ENCODE results near the gene GAB4.
"Not testable (repeated sequence)": the region's sequence is repeated elsewhere in the genome, so short reads cannot be mapped to it uniquely, and the experiment has no call there.

Gene GAB4, protein sequence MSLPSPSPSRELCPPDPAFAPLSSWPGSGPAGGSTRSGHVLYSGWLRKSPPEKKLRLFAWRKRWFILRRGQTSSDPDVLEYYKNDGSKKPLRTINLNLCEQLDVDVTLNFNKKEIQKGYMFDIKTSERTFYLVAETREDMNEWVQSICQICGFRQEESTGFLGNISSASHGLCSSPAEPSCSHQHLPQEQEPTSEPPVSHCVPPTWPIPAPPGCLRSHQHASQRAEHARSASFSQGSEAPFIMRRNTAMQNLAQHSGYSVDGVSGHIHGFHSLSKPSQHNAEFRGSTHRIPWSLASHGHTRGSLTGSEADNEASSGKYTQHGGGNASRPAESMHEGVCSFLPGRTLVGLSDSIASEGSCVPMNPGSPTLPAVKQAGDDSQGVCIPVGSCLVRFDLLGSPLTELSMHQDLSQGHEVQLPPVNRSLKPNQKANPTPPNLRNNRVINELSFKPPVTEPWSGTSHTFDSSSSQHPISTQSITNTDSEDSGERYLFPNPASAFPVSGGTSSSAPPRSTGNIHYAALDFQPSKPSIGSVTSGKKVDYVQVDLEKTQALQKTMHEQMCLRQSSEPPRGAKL

DNA sequence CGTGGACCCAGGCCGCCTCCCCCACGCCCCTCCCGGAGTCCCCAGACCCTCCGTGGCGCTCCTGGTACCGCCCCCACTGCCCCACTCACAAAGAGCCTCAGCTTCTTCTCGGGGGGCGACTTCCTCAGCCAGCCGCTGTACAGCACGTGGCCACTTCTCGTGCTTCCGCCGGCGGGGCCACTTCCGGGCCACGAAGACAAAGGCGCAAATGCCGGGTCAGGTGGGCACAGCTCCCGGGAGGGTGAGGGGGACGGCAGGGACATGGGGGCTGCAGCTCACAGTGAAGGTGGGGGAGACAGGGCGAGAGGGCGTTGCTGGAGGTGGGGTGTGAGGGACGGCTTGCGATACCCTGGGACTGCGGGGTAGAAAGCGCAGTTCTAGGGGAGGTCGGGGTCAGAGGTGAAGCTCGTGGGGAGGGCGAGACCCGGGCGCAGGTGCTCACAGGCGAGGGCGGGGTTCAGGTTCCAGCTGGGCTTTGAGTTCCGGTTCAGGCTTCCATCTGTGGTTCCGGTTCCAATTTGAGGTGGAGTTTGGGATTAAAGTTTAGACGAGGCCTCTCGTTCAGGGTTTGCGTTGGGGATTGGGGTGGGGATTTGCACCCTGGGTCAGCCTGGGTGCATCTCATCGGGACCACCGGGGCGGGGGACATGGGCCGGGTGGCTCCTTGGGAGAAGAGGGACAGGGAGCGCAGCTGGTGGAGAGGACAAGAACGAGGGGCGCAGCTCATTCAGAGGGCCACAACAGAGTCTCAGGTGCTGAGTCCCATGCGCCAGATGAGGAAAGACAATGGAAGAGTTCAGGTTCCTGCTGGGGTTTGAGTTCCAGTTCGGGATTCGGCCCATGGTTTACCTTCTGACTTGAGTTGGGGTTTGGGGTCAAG, at the start of gene GAB4:
GAB4 (minus strand) TSS at position 371 of the 880 bp plus-strand sequence; CDS start at position 263, 108 bp downstream.
- Histone ChIP-seq H3K4me3 (ENCODE audit: low read depth, low read length) (peak within 1 kb of the TSS; percentile 46), H3K4me1 (ENCODE audit: control insufficient read depth, insufficient read depth, low read length) (no peaks in the 10 kb centered on the region), H3K9ac (ENCODE audit: low read depth, low read length) (no peak within 1 kb of the TSS), H3K27ac (ENCODE audit: low read depth, low read length) (no peak within 1 kb of the TSS), H3K36me3 (ENCODE audit: control insufficient read depth, insufficient read depth, low read length) (no peaks in the 10 kb centered on the region), H3K27me3 (ENCODE audit: control insufficient read depth, insufficient read depth, low read length) (peaks cover 30% of the 10 kb centered on the region), H3K9me3 (ENCODE audit: control insufficient read depth, insufficient read depth, low read length) (0 out of 2 replicates have a peak, but pooled peaks cover 8% of the 10 kb centered on the region)

DNA sequence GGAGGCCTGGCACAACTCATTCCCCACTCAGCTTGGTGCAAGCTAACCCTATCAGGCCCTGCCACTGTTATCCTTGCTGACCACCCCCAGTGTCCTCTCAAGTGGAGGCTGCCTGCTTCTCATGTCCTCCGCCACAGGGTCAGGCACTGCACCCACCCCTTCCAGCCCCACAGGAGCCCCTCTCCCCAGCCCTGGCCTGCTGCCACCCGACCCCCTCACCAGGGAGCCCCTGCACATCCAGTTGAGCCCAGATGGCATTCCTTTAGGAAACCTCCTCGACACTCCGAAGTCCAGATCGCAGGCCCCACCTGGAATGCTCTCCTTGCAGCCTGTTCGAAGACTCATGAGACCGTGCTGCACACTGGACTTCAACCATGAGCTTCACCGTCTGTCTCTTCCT, 48.8 kb upstream of the GAB4 start:
- Histone ChIP-seq H3K4me1 (ENCODE audit: control insufficient read depth, insufficient read depth, low read length) (no peaks in the 10 kb centered on the region), H3K27me3 (ENCODE audit: control insufficient read depth, insufficient read depth, low read length) (no peaks in the 10 kb centered on the region), H3K4me3 (ENCODE audit: low read depth, low read length) (no peak overlapping the region), H3K9ac (ENCODE audit: low read depth, low read length) (no peak overlapping the region), H3K27ac (ENCODE audit: low read depth, low read length) (no peak overlapping the region), H3K36me3 (ENCODE audit: control insufficient read depth, insufficient read depth, low read length) (no peaks in the 10 kb centered on the region), H3K9me3 (ENCODE audit: control insufficient read depth, insufficient read depth, low read length) (no peaks in the 10 kb centered on the region)

DNA sequence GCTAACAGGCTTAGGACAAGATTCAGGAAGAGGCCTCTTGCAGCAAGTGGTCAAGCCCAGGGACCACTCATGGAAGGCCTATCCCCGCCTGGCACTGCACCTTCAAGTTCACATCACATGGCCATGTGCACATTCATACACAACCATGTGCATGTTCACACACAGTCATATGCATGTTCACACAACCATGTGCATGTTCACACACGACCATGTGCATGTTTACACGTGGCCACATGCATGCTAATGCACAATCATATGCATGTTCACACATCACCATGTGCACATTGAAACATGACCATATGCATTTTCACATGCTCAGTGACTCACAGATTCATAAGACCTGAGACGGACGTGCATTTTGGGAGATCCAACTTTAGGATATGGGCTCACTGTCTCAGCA, 48.0 kb upstream of the GAB4 start:
- Histone ChIP-seq H3K9me3 (ENCODE audit: control insufficient read depth, insufficient read depth, low read length) (no peaks in the 10 kb centered on the region), H3K4me1 (ENCODE audit: control insufficient read depth, insufficient read depth, low read length) (no peaks in the 10 kb centered on the region), H3K27ac (ENCODE audit: low read depth, low read length) (no peak overlapping the region), H3K36me3 (ENCODE audit: control insufficient read depth, insufficient read depth, low read length) (no peaks in the 10 kb centered on the region), H3K27me3 (ENCODE audit: control insufficient read depth, insufficient read depth, low read length) (no peaks in the 10 kb centered on the region), H3K9ac (ENCODE audit: low read depth, low read length) (no peak overlapping the region), H3K4me3 (ENCODE audit: low read depth, low read length) (no peak overlapping the region)

DNA sequence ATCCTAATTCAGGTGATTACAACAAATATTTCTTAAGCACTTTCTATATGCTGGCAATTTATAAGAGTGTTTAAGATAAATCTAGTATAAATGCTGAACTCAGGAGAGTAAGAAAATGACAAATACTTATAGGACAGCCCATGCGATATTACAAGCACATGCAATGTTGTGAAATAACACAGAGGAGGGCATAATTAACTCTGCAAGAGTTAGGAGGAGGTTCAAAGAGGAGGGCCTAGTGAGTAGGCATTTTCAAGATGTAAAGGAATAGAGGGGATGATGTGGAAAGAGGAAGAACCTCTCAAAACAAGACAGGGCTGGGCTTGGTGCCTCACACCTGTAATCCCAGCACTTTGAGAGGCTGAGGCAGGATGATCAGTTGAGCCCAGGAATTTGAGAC, 39.6 kb upstream of the GAB4 start:
- Histone ChIP-seq H3K4me1 (ENCODE audit: control insufficient read depth, insufficient read depth, low read length) (no peaks in the 10 kb centered on the region), H3K36me3 (ENCODE audit: control insufficient read depth, insufficient read depth, low read length) (no peaks in the 10 kb centered on the region)

DNA sequence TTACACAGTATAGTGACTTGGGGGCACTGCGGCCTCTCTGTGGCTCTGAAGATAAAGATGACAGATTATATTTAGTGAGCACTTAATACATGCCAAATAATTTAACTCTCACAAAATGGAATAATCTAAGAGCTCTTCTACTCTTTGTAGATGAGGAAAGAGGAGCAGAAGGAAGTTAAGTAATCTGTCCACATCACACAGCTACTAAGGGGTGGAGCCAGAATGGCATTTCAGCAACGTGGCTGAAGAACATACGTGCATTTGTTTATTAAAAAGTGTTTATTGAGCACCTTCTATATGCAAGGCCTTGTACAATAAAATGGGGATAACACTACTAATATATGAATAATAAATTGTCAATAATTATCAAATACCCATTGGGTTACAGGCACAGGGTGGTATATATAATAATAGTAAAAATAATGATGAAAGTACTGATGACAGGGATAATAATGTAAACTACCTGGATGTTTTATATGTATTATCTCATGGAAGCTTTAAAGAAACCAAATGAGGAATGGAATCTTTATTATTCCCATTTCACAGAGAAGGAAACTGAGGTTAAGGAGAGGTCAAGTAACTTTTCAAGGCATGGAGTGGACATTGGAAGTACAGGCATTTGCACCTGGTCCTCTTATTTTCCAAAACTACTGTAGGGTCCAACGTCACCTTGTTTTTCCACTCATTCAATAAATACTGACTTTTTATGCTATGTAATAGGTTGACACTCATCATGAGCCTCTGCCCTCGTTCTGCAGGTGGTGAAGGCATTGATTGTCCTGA, 38.7 kb upstream of the GAB4 start:
- Histone ChIP-seq H3K4me3 (ENCODE audit: low read depth, low read length) (no peak overlapping the region), H3K27me3 (ENCODE audit: control insufficient read depth, insufficient read depth, low read length) (peaks cover 4% of the 10 kb centered on the region; the same call in 1 of the 2 replicates), H3K36me3 (ENCODE audit: control insufficient read depth, insufficient read depth, low read length) (no peaks in the 10 kb centered on the region), H3K27ac (ENCODE audit: low read depth, low read length) (no peak overlapping the region), H3K4me1 (ENCODE audit: control insufficient read depth, insufficient read depth, low read length) (no peaks in the 10 kb centered on the region), H3K9ac (ENCODE audit: low read depth, low read length) (no peak overlapping the region), H3K9me3 (ENCODE audit: control insufficient read depth, insufficient read depth, low read length) (no peaks in the 10 kb centered on the region)

More for the DNA sequence above, 39.6 kb upstream of the GAB4 start:
- H3K9ac ChIP-seq (ENCODE audit: low read depth, low read length), result no peak overlapping the region
- no peak overlapping the region for H3K27ac ChIP-seq (ENCODE audit: low read depth, low read length)
- no peaks in the 10 kb centered on the region for H3K9me3 ChIP-seq (ENCODE audit: control insufficient read depth, insufficient read depth, low read length)
- H3K4me3 ChIP-seq (ENCODE audit: low read depth, low read length), result no peak overlapping the region
- H3K27me3 ChIP-seq (ENCODE audit: control insufficient read depth, insufficient read depth, low read length), result peaks cover 4% of the 10 kb centered on the region; the same call in 1 of the 2 replicates

DNA sequence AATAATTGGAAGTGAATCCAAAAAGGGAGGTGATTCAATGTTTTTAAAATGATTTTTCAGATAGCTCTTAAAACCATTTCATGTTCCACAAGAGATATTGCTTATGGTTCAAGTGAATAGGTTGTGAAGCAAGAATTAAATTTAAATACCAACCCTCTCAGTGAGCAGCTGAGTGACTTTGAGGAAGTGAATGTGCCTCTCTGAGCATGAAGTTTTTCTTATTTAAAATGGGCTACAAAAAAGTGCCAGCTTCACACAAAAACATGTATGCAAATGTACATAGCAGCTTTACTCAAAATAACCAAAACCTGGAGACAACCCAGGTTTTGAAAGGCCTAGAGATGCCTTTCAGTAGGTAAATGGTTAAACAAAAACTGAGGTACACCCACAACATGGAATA, 35.5 kb upstream of the GAB4 start:
- Histone ChIP-seq H3K27me3 (ENCODE audit: control insufficient read depth, insufficient read depth, low read length) (peaks cover under 1% of the 10 kb centered on the region; the same call in 1 of the 2 replicates), H3K36me3 (ENCODE audit: control insufficient read depth, insufficient read depth, low read length) (no peaks in the 10 kb centered on the region), H3K9ac (ENCODE audit: low read depth, low read length) (no peak overlapping the region), H3K9me3 (ENCODE audit: control insufficient read depth, insufficient read depth, low read length) (no peaks in the 10 kb centered on the region), H3K4me3 (ENCODE audit: low read depth, low read length) (no peak overlapping the region), H3K27ac (ENCODE audit: low read depth, low read length) (no peak overlapping the region), H3K4me1 (ENCODE audit: control insufficient read depth, insufficient read depth, low read length) (no peaks in the 10 kb centered on the region)

DNA sequence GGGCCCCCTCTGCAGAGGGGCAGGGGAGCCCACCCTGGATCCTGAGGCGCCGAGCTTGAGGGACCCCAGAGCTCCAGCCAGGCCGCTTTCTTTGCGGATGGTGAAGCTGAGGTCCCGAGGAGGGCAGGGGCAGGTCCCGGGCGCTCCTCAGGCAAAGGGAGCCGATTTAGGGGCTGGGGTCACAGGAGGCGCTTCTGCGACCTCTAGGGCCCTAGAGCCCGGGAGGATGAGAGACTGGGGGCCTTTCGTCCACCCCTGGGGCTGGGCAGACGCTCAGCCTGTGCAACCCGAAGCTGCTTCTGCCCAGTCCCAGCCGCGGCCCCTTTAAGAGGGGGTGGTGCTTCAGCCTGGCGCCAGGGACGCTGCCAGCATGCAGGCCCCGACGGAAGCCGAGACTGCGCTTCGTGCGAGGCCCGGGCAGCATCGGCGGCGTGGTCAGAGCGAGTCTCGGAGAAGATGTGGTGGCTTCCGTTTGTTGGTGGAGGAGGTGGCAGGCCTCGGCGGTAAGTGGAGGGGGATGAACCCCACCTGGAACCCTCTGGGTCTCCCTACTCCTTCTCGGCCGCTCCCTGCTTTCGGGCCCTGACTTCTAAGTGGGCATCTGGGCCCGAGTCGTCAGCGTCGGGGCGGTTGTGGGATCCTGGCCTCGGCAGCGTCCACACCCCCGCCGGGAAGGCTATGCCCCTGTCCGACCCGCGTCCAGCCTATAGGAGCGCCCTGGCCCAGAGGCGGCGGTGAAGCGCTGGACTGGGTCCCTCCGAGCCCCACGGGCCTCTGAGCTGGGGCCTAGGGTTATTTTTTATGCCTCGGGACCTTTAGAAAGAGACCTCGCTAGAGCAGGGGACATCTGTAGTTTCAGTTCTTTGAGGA, 29.1 kb upstream of the GAB4 start:
- not testable (repeated sequence) for H3K4me3 ChIP-seq (ENCODE audit: low read depth, low read length); H3K27me3 ChIP-seq (ENCODE audit: control insufficient read depth, insufficient read depth, low read length); H3K36me3 ChIP-seq (ENCODE audit: control insufficient read depth, insufficient read depth, low read length); H3K9ac ChIP-seq (ENCODE audit: low read depth, low read length); H3K4me1 ChIP-seq (ENCODE audit: control insufficient read depth, insufficient read depth, low read length); H3K9me3 ChIP-seq (ENCODE audit: control insufficient read depth, insufficient read depth, low read length); H3K27ac ChIP-seq (ENCODE audit: low read depth, low read length)

DNA sequence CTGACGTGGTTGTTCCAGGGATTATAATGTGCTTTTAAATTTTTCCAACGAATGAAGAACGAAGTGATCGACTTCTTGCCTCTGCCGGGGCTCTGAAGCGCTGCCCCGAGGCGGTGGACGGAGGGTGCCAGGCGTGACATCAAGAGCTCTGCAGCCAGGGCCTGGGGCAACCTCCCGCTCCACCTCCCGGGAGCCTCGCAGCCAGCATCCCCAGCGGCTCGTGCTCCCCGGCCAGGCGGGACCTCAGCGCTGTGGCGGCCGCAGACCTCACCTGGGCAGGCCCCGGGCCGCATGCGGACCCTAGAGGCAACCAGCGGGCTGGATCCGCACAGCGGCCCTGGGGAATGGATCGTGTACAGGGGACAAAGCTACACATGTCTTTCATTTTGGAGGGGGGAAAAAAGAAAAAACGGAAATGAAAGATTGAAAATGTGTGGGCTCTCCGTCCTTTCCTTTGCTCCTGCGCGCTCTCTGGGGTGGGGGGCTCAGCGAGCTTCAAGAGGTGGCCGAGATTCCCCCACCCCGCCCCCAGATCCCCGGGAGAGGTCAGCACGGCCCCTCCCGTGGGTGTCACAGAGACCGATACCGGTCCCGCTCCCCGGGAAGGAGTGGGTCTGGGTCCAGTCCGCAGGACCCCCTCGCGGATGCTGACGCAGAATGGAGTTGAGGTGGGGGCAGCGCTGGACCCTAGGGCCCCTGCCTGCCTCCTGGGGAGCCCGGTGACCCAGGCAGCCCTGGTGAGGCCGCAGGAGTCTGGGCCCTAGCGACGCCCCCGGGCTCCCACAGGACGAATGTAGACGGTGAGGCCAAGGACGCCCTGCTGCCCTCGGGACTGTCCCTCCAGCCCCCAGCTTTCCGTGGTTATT, 28.2 kb upstream of the GAB4 start:
- not testable (repeated sequence) for H3K9ac ChIP-seq (ENCODE audit: low read depth, low read length); H3K4me1 ChIP-seq (ENCODE audit: control insufficient read depth, insufficient read depth, low read length); H3K9me3 ChIP-seq (ENCODE audit: control insufficient read depth, insufficient read depth, low read length); H3K27ac ChIP-seq (ENCODE audit: low read depth, low read length); H3K4me3 ChIP-seq (ENCODE audit: low read depth, low read length); H3K36me3 ChIP-seq (ENCODE audit: control insufficient read depth, insufficient read depth, low read length); H3K27me3 ChIP-seq (ENCODE audit: control insufficient read depth, insufficient read depth, low read length)

DNA sequence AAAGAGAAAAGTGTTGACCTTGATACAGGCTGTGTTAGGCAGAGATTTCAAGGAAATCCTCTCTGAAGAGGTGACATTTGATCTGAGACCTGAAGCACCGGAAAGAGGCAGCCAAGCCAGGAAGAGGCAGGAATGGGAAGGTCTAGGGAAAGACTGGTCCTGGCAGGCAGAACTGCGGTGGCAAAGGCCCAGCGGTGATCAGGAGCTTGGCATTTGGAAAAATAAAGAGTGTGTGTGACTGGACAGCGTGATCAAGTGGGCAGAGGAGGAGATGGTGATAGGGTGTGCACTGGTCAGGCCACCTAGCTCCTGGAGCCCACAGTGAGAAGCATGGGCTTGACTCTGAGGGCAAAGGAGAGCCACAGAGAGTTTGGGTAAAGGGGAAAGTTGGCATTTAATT, 27.2 kb upstream of the GAB4 start:
- Histone ChIP-seq H3K27me3 (ENCODE audit: control insufficient read depth, insufficient read depth, low read length) (no peaks in the 10 kb centered on the region), H3K36me3 (ENCODE audit: control insufficient read depth, insufficient read depth, low read length) (no peaks in the 10 kb centered on the region), H3K27ac (ENCODE audit: low read depth, low read length) (no peak overlapping the region), H3K4me3 (ENCODE audit: low read depth, low read length) (no peak overlapping the region), H3K4me1 (ENCODE audit: control insufficient read depth, insufficient read depth, low read length) (no peaks in the 10 kb centered on the region), H3K9ac (ENCODE audit: low read depth, low read length) (no peak overlapping the region), H3K9me3 (ENCODE audit: control insufficient read depth, insufficient read depth, low read length) (no peaks in the 10 kb centered on the region)

All from HUES48 (cell line).